Neuronal stem cell (in vitro differentiated cells): Measurements from ENCODE around the gene NECAB2.
A peak's percentile ranks its signal among the peaks of the same experiment; 100 is the strongest.

Experiments used
- DNase-seq: peaks from one replicate; pipeline ENCODE4 v3.0.0-alpha.2; 2013; ENCODE audit warnings: low spot score
- H2AFZ ChIP-seq: one replicate; pipeline ENCODE4 v1.6.1; 2013; ENCODE audit warnings: mild to moderate bottlenecking, low read length, inconsistent platforms
- H2AK5ac ChIP-seq: 2 replicates; pipeline ENCODE4 v1.6.1; 2013; ENCODE audit warnings: low read depth, mild to moderate bottlenecking, inconsistent platforms, low read length, moderate library complexity, mixed read lengths
- H2BK120ac ChIP-seq: 2 replicates; pipeline ENCODE4 v1.6.1; 2013; ENCODE audit warnings: low read depth, mild to moderate bottlenecking, inconsistent platforms, low read length, moderate library complexity, mixed read lengths
- H2BK12ac ChIP-seq: one replicate; pipeline ENCODE4 v1.6.1; 2013; ENCODE audit warnings: low read length, inconsistent platforms
- H2BK15ac ChIP-seq: 2 replicates; pipeline ENCODE4 v1.6.1; 2013; ENCODE audit warnings: mild to moderate bottlenecking, low read length, inconsistent platforms, mixed read lengths
- H2BK5ac ChIP-seq: one replicate; pipeline ENCODE4 v1.6.1; 2013; ENCODE audit warnings: inconsistent platforms, mild to moderate bottlenecking, low read length, moderate library complexity
- H3K14ac ChIP-seq: one replicate; pipeline ENCODE4 v1.6.1; 2013; ENCODE audit warnings: low read length, inconsistent platforms
- H3K18ac ChIP-seq: 2 replicates; pipeline ENCODE4 v1.6.1; 2013; ENCODE audit warnings: low read length, inconsistent platforms
- H3K23ac ChIP-seq: 2 replicates; pipeline ENCODE4 v1.6.1; 2013; ENCODE audit warnings: low read depth, mild to moderate bottlenecking, mixed read lengths, low read length, inconsistent platforms; ENCODE audit not compliant: poor library complexity
- H3K27ac ChIP-seq: replicated peaks from 3 replicates; pipeline ENCODE4 v1.5.1; 2013; ENCODE audit warnings: low read length, inconsistent platforms
- H3K27me3 ChIP-seq, 3 experiments: 2 replicates each; pipeline ENCODE4 v1.6.1; 2013; ENCODE audit warnings: low read length in 3 of 3, mild to moderate bottlenecking in 2 of 3, inconsistent platforms in 1 of 3, low read depth in 1 of 3, mixed read lengths in 1 of 3, moderate library complexity in 1 of 3; ENCODE audit not compliant: control insufficient read depth in 3 of 3, insufficient read depth in 3 of 3
- H3K36me3 ChIP-seq, 2 donors: replicated peaks in 1 of 2; 2 replicates each; pipeline ENCODE4 v1.6.1; 2013; ENCODE audit warnings: low read length in 2 of 2; ENCODE audit not compliant: control insufficient read depth in 2 of 2, insufficient read depth in 2 of 2
- H3K4ac ChIP-seq: 2 replicates; pipeline ENCODE4 v1.6.1; 2013; ENCODE audit warnings: inconsistent platforms, mild to moderate bottlenecking, low read length, moderate library complexity
- H3K4me1 ChIP-seq, 2 donors: 1 replicate in 1 of 2; 2 replicates in 1 of 2; pipeline ENCODE4 v1.6.1; 2013; ENCODE audit warnings: low read length in 2 of 2, low read depth in 1 of 2; ENCODE audit not compliant: control insufficient read depth in 2 of 2, insufficient read depth in 1 of 2
- H3K4me2 ChIP-seq: one replicate; pipeline ENCODE4 v1.6.1; 2013; ENCODE audit warnings: mild to moderate bottlenecking, low read length, inconsistent platforms; ENCODE audit not compliant: insufficient read depth, poor library complexity, severe bottlenecking
- H3K4me3 ChIP-seq, 2 donors: 2 replicates each; pipeline ENCODE4 v1.5.1; 2013; ENCODE audit warnings: low read length in 2 of 2, mild to moderate bottlenecking in 2 of 2, inconsistent platforms in 1 of 2, moderate library complexity in 1 of 2
- H3K79me1 ChIP-seq: one replicate; pipeline ENCODE4 v1.6.1; 2013; ENCODE audit warnings: low read depth, mild to moderate bottlenecking, inconsistent platforms, low read length, moderate library complexity
- H3K9ac ChIP-seq: one replicate; pipeline ENCODE4 v1.6.1; 2013; ENCODE audit warnings: mild to moderate bottlenecking, low read depth, low read length, inconsistent platforms; ENCODE audit not compliant: poor library complexity
- H3K9me3 ChIP-seq, 2 donors: replicated peaks in 1 of 2; 2 replicates each; pipeline versions ENCODE3 to v1.6.1; 2013; ENCODE audit warnings: low read length in 2 of 2, mild to moderate bottlenecking in 2 of 2, inconsistent platforms in 1 of 2, low read depth in 1 of 2, mixed read lengths in 1 of 2, moderate library complexity in 1 of 2; ENCODE audit not compliant: control insufficient read depth in 2 of 2, insufficient read depth in 1 of 2
- H4K8ac ChIP-seq: one replicate; pipeline ENCODE4 v1.6.1; 2013; ENCODE audit warnings: low read depth, mild to moderate bottlenecking, inconsistent platforms, low read length, moderate library complexity
- H4K91ac ChIP-seq: one replicate; pipeline ENCODE4 v1.6.1; 2013; ENCODE audit warnings: low read length, low read depth, mild to moderate bottlenecking, inconsistent platforms; ENCODE audit not compliant: poor library complexity
- WGBS, 2 donors: extraction: QIAGEN DNeasy Blood & Tissue Kit; methylation state at CpG; one replicate each; pipeline ENCODE4 v1.1.7; 2013; ENCODE audit warnings: missing lambda C conversion rate in 2 of 2, mixed read lengths in 1 of 2; ENCODE audit not compliant: insufficient read length in 2 of 2, insufficient replicate concordance in 1 of 2; ENCODE audit errors: extremely low coverage in 2 of 2; 5-methylcytosine and 5-hydroxymethylcytosine counted together

Gene NECAB2

DNA sequence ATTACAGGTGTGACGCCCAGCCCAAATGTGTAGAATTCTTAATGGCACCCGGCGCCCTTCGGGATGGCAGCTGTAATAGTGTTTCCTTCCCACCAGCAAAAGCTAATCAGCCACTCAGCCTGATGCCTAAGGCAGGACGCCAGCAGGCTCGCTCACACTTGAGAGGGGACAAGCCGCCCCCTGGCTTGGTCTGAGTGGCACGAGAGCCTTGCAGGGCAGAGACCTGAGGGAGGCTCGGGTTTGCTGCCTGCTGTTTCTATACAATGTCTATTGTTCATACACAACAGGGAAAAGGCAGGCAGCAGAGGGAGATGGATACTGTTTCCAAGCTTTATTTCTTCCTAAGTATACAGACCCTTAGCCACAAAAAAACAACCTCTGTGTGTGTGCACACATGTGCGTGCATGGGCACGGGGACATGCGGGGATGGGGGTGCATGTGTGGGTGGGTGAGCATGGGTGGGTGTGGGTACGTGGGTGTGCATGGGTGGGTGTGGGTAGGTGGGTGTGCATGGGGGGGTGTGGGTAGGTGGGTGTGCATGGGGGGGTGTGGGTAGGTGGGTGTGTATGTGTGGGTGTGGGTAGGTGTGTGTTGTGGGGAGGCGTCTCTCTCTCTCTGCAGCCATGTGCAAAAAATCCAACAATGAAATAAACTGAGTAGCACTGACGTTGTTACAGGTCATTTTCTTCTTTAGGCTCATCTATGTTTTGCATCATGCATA is 64.6 kb downstream of the NECAB2 start:
- Histone ChIP-seq H2AFZ (no peak overlapping the region), H3K9ac (peak overlapping the region; percentile 30), H4K8ac (no peak overlapping the region), H2BK120ac (no peak overlapping the region), H3K23ac (no peak overlapping the region), H2BK12ac (no peak overlapping the region), H4K91ac (no peak overlapping the region), H3K79me1 (no peaks in the 10 kb centered on the region), H3K18ac (no peak overlapping the region), H2BK15ac (no peak overlapping the region), H3K4me3 (no peak overlapping the region), H3K9me3 (peaks cover 0 to 9% of the 10 kb centered on the region in 2 donors), H2BK5ac (no peak overlapping the region), H3K27me3 (no peaks in the 10 kb centered on the region), H3K4ac (no peak overlapping the region), H3K27ac (no peak overlapping the region), H3K4me1 (peaks cover 14 to 16% of the 10 kb centered on the region in 2 donors), H2AK5ac (no peak overlapping the region), H3K14ac (no peak overlapping the region), H3K36me3 (no peaks in the 10 kb centered on the region), H3K4me2 (peak overlapping the region; percentile 26)
- no CpG with 5 or more reads among the region's 15 CpGs for WGBS, 2 donors
- DNase-seq = peak; percentile 48

DNA sequence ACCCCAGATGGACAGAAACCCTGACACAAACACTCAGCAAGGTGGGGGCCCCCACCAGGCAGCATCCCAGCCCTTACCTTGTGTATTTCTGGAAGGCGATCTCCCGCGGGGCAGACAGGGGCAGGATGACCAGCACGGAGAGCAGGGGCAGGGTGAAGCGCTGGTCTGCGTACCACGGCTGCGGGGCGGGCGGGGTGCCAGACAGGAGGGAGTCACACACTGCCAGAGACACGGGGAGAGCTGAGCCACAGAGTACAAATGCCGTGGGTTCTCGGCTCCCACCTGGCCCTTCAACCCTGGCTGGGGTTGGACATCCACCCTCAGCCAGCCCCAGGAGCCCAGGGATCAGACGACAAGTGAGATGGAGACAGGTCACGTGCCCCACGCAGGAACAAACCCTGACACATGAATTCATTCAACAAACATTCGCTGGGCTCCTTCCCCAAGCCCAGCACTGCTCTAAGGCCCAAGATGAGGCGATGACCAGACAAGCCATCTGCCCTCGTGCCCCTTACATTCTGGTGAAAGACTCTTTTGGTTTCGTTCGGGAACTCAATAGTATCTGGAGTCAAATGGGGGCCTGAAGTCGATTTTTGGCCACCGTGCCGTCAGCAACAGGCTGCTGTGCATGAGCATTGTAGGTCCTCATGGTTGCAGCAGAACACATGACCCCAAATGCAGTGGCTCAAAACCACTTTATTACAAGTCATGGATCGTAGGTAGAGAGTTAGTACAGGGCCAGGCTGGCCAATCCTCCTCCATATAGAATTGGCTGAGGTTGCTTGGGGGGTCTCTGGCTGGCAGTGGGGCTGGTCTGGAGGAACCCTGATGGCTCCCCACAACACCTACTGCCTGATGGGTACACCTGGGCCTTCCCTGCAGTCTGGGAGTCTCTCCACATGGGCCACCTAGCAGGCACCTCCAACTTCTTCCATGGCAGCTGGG is 65.5 kb downstream of the NECAB2 start:
- H3K36me3 ChIP-seq = no peaks in the 10 kb centered on the region
- peak overlapping the region; percentile 87 for H2AK5ac ChIP-seq
- no CpG with 5 or more reads among the region's 25 CpGs for WGBS, 2 donors
- H4K8ac ChIP-seq = no peak overlapping the region
- H2BK120ac ChIP-seq = peak overlapping the region; percentile 84
- peak overlapping the region; percentile 50 for H3K23ac ChIP-seq
- H3K27ac ChIP-seq = no peak overlapping the region
- H2BK5ac ChIP-seq = no peak overlapping the region
- H3K4me1 ChIP-seq = peaks cover 12% of the 10 kb centered on the region in 2 donors
- no peak overlapping the region for H4K91ac ChIP-seq
- H3K79me1 ChIP-seq = no peaks in the 10 kb centered on the region
- no peak overlapping the region for H2AFZ ChIP-seq
- no peak overlapping the region for H3K4me3 ChIP-seq
- H3K9me3 ChIP-seq = peaks cover 0 to 9% of the 10 kb centered on the region in 2 donors
- no peak for DNase-seq
- peak overlapping the region; percentile 86 for H3K18ac ChIP-seq
- H3K4ac ChIP-seq = peak overlapping the region; percentile 71
- H3K9ac ChIP-seq = no peak overlapping the region
- peak overlapping the region; percentile 65 for H2BK12ac ChIP-seq
- H3K14ac ChIP-seq = no peak overlapping the region
- H3K27me3 ChIP-seq = no peaks in the 10 kb centered on the region
- no peak overlapping the region for H3K4me2 ChIP-seq
- H2BK15ac ChIP-seq = peak overlapping the region; percentile 82

DNA sequence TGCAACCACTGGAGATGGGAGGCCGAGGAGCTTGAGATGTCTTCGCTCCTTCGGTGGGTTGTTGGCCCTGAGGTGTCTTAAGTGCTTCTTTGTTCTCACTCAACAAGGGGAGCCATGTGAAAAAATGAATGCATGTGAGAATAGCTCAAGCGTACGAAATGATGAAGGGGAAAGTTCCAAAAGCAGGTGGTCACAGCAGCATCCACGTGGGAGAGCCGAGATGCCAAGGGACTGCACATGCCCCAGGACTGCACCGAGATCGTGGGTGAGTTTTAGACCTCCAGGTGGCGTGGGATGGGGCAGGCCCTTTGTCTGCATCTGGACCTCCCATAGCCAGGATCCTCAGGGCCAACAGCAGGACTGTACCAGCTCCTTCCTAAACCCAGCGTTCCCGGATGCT is 66.5 kb downstream of the NECAB2 start:
- Histone ChIP-seq H2BK15ac (no peak overlapping the region), H3K4me1 (peaks cover 12% of the 10 kb centered on the region in 2 donors), H3K4ac (no peak overlapping the region), H4K91ac (no peak overlapping the region), H2BK12ac (no peak overlapping the region), H4K8ac (no peak overlapping the region), H3K14ac (no peak overlapping the region), H3K9ac (no peak overlapping the region), H3K79me1 (no peaks in the 10 kb centered on the region), H3K27ac (no peak overlapping the region), H3K23ac (no peak overlapping the region), H2BK120ac (no peak overlapping the region), H3K27me3 (no peaks in the 10 kb centered on the region), H3K36me3 (no peaks in the 10 kb centered on the region), H3K4me2 (no peak overlapping the region), H2AFZ (no peak overlapping the region), H3K4me3 (no peak overlapping the region), H2BK5ac (no peak overlapping the region), H3K9me3 (peaks cover 3 to 9% of the 10 kb centered on the region in 2 donors), H2AK5ac (no peak overlapping the region), H3K18ac (peak overlapping the region; percentile 5)
- WGBS, 2 donors = no CpG with 5 or more reads among the region's 12 CpGs
- no peak for DNase-seq

DNA sequence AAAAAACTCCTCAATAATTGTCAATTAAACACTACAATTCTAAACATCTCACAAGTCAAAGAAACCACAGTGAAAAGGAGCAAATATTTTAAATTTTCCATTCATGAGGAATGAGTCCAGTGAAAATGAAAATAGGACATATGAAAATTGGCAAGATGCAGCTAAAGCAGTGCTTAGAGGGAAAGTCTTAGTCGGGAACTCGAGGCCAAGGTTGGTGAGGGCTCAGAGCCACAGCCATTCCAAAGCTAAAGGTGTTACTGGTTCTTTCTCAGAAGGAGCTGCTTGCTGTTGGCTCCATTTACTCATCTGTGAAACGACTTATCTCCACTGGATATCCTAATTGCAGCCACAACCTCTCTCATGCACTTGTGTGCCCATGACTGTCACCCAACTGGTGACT is 68.1 kb downstream of the NECAB2 start:
- Histone ChIP-seq H3K79me1 (no peaks in the 10 kb centered on the region), H2BK12ac (no peak overlapping the region), H3K9me3 (peaks cover 3 to 9% of the 10 kb centered on the region in 2 donors), H4K8ac (no peak overlapping the region), H2BK15ac (no peak overlapping the region), H2BK120ac (no peak overlapping the region), H2AK5ac (no peak overlapping the region), H3K4ac (no peak overlapping the region), H3K36me3 (no peaks in the 10 kb centered on the region), H3K18ac (no peak overlapping the region), H4K91ac (no peak overlapping the region), H3K4me2 (no peak overlapping the region), H3K9ac (no peak overlapping the region), H3K14ac (no peak overlapping the region), H3K4me1 (peaks cover 12% of the 10 kb centered on the region in 2 donors), H3K27me3 (no peaks in the 10 kb centered on the region), H3K27ac (no peak overlapping the region), H2BK5ac (no peak overlapping the region), H3K23ac (no peak overlapping the region), H2AFZ (no peak overlapping the region), H3K4me3 (no peak overlapping the region)
- WGBS, 2 donors = no CpG with 5 or more reads among the region's 3 CpGs
- no peak for DNase-seq
